Thyroid gland (tissue), 4 donors: ENCODE measurements around the gene ACCSL. TPM values are rescaled to one million over a fixed set of nuclear protein-coding genes. Genes with fewer than 3 reads are reported as not detected.

Source experiments
- DNase-seq, 2 donors: peaks; one replicate each; pipeline ENCODE4 v3.0.0-alpha.2; 2019
- H3K27ac ChIP-seq, 3 donors: fragments of 200-600 bp; sonication (generic); 1 replicate in 2 of 3; 2 replicates in 1 of 3; pipeline ENCODE4 v1.5.1; 2016 to 2019; ENCODE audit warnings: mild to moderate bottlenecking in 1 of 3, moderate library complexity in 1 of 3
- H3K27me3 ChIP-seq: fragments of 200-600 bp; sonication (generic); one replicate; pipeline ENCODE4 v1.5.1; 2019
- H3K36me3 ChIP-seq, 2 donors: fragments of 200-600 bp; sonication (generic); one replicate each; pipeline ENCODE4 v1.5.1; 2016 to 2019
- H3K4me1 ChIP-seq, 2 donors: fragments of 200-600 bp; sonication (generic); one replicate each; pipeline ENCODE4 v1.5.1; 2017 to 2019
- H3K4me3 ChIP-seq, 3 donors: fragments of 200-600 bp; sonication (generic); replicated peaks in 1 of 3; 1 replicate in 2 of 3; 2 replicates in 1 of 3; pipeline ENCODE4 v1.5.1; 2016; ENCODE audit warnings: mild to moderate bottlenecking in 1 of 3
- H3K9me3 ChIP-seq: fragments of 200-600 bp; sonication (generic); one replicate; pipeline ENCODE4 v1.5.1; 2017
- POLR2A ChIP-seq, 2 donors: fragments of 450-650 bp; IDR thresholded peaks; one replicate each; pipeline ENCODE4 v1.6.1; 2017; ENCODE audit warnings: antibody characterized with exemption in 2 of 2, mild to moderate bottlenecking in 2 of 2, moderate library complexity in 1 of 2
- WGBS, 2 donors: methylation state at CpG; one replicate each; pipeline ENCODE4 v1.1.5; 2017; 5-methylcytosine and 5-hydroxymethylcytosine counted together
- intact Hi-C: fragments of 100-400 bp; cut with DNase I; formaldehyde crosslinking; loops from one replicate; pipeline ENCODE4 v1.15.1; 2023
- total RNA-seq, 4 donors: library from RNA; depleted of rRNA; stranded (reverse); fragments of >200 nt; gene quantifications; one replicate each; pipeline ENCODE4 v1.2.3, GENCODE V29; 2016
- TF ChIP-seq, protein P1 (sequence below), 6 experiments: fragments of 200-600 bp in 3 of 6; fragments of 450-650 bp in 3 of 6; sonication (generic) in 3 of 6; IDR thresholded peaks; one replicate each; pipeline ENCODE4 v1.5.1; 2016 to 2019; ENCODE audit warnings: antibody characterized with exemption in 6 of 6, mild to moderate bottlenecking in 2 of 6, inconsistent platforms in 1 of 6, moderate library complexity in 1 of 6

ACCSL gene
- total RNA-seq, 4 donors from 2014 or later, result not detected

DNA sequence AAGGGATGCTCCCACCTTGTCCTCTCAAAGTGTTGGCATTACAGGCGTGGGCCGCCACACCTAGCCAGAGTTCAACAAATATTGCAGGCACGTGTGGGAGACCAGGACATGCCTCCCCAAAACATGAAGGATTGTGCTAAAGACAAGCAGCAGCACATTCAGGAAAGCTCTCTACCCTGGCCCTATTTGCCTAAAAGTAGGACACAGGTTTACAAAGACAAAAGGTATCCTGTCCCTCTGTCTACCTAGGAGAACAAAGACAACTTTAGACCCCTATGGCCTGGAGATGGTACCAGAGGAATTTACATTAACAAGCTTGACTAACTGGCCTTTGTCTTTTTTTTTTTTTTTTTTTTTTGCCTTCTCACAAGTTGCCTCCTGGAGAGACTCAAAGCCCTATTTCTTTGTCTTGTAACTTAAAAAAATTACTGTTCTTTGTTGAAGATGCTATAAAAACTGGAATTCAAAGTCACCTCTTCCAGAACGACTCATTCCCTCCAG, 17.4 kb downstream of the ACCSL start:
- WGBS, 2 donors, result 79 to 82% methylated on average over 4 of the region's 4 CpGs
- no peak for DNase-seq
- H3K4me3 ChIP-seq, result no peak overlapping the region
- intact Hi-C loops, result no loop called here
- no peaks in the 10 kb centered on the region for H3K9me3 ChIP-seq
- no peaks in the 10 kb centered on the region for H3K27me3 ChIP-seq
- H3K4me1 ChIP-seq, result no peaks in the 10 kb centered on the region
- TF ChIP-seq, protein P1, sequence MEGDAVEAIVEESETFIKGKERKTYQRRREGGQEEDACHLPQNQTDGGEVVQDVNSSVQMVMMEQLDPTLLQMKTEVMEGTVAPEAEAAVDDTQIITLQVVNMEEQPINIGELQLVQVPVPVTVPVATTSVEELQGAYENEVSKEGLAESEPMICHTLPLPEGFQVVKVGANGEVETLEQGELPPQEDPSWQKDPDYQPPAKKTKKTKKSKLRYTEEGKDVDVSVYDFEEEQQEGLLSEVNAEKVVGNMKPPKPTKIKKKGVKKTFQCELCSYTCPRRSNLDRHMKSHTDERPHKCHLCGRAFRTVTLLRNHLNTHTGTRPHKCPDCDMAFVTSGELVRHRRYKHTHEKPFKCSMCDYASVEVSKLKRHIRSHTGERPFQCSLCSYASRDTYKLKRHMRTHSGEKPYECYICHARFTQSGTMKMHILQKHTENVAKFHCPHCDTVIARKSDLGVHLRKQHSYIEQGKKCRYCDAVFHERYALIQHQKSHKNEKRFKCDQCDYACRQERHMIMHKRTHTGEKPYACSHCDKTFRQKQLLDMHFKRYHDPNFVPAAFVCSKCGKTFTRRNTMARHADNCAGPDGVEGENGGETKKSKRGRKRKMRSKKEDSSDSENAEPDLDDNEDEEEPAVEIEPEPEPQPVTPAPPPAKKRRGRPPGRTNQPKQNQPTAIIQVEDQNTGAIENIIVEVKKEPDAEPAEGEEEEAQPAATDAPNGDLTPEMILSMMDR (IDR thresholded peaks at IDR 0.05), result no peak
- no peak for TF ChIP-seq POLR2A (IDR thresholded peaks at IDR 0.05)
- no peaks in the 10 kb centered on the region for H3K36me3 ChIP-seq
- H3K27ac ChIP-seq, result peak overlapping the region in 1 of 3 donors; percentile 85

DNA sequence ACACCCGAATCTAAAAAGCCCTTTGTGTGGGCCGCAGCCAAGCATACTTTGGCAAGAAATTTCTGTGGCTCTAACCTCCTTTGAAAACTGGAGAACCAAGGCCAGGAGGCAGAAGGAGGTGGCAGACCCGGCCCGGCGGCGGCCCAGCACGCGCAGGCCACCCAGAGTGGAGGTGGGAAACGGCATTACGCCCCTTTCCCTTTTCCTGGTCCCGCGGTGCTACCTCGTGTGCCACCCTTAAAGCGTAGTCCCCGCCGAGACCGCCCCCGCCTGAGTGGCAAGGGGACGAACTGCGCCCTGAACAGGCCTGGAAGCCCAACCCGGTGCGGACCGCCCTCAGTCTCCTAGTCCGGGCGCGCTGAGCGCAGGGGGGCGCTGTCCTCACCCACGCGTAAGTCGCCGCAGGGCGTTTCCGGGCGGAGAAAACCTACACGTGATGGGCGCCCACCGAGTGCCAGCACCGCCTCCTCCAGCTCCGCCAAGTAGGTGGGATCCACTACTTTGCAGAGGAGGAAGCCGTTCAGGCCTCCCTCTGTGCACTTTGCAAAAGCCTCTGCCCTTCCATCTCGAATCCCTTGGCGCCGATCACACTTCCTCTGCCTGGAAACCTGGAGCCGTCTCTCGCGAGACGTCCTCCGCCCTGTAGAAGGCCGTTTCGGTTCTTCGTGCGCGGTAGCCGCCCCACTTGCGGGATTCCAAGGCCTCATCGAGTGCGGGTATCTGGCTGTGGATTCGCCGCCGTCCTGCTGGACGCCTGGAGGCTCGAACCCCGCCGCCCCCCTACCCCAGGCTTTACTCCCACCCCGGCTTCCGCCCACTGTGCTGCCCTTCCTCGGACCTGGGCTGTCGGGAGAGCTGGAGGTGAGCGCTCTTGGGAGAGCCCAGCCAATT, 18.3 kb downstream of the ACCSL start, which contains the start of gene ACCS:
TSS of gene ACCS (plus strand) at position 430 of the 891 bp plus-strand sequence. CDS start 1,358 bp downstream, outside the sequence.
- peak within 1 kb of the TSS; percentile 64 to 89 (median 66) for H3K4me3 ChIP-seq
- intact Hi-C loops, result no loop called here
- peak; percentile 96 to 98 for DNase-seq
- no peaks in the 10 kb centered on the region for H3K9me3 ChIP-seq
- H3K27ac ChIP-seq, result peak within 1 kb of the TSS; percentile 77 to 85 (median 85)
- H3K36me3 ChIP-seq, result no peaks in the 10 kb centered on the region
- WGBS, 2 donors, result 1% methylated on average over 25 to 41 of the region's 70 CpGs
- TF ChIP-seq, protein P1 (IDR thresholded peaks at IDR 0.05), result peak; percentile 61 to 84 (median 78)
- peak; percentile 13 to 71 for TF ChIP-seq POLR2A (IDR thresholded peaks at IDR 0.05)
- H3K27me3 ChIP-seq, result no peaks in the 10 kb centered on the region
- no peaks in the 10 kb centered on the region for H3K4me1 ChIP-seq

DNA sequence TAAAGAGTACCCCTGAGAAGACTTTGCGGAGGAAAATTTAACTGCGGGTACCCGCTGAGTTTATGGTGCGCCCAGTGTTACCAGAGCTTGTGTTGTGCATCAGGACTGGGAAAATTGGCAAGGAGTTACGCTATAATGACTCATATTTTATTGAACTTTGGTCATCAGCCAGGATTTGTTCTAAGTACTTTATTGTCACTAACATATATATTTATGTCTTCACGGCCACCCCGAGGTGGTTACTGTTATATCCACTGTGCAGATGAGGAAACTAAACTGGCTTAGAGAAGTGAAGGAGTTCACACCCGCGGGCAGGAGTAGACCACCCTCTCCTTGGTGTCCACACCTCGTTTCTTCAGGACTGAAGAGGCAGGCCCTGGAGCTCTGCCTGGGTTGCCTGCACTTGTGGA, 19.0 kb downstream of the ACCSL start:
- no peaks in the 10 kb centered on the region for H3K4me1 ChIP-seq
- peak overlapping the region; percentile 77 to 85 (median 85) for H3K27ac ChIP-seq
- no peaks in the 10 kb centered on the region for H3K36me3 ChIP-seq
- DNase-seq, result peak in 1 of 2 donors; percentile 5
- TF ChIP-seq POLR2A (IDR thresholded peaks at IDR 0.05), result no peak
- H3K4me3 ChIP-seq, result peak overlapping the region; percentile 64 to 89 (median 66)
- no peaks in the 10 kb centered on the region for H3K9me3 ChIP-seq
- WGBS, 2 donors, result 38 to 44% methylated on average over 10 of the region's 10 CpGs
- H3K27me3 ChIP-seq, result no peaks in the 10 kb centered on the region
- intact Hi-C loops, result no loop called here

DNA sequence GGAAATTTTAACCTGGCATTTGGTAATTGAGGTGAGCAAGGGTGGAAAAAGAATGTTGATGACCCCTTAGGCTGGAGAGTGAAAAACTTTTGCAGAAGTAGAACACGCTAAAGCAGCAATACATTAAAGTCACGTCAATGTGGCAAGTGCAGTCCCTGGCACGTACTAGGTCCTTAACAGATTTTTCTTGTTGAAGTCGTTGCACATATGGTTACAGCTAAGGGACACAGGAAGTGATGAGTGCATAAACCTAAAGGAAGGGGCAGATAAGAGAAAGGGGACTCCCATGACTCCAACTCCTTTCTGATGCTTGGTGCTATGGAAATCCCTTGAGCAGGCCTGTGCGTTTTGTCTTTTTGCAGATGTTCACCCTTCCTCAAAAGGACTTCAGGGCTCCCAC, 19.5 kb downstream of the ACCSL start:
- no peaks in the 10 kb centered on the region for H3K9me3 ChIP-seq
- intact Hi-C loops, result no loop called here
- TF ChIP-seq POLR2A (IDR thresholded peaks at IDR 0.05), result no peak
- TF ChIP-seq, protein P1 (IDR thresholded peaks at IDR 0.05), result no peak
- 75 to 76% methylated on average over 5 of the region's 5 CpGs for WGBS, 2 donors
- no peak for DNase-seq
- no peak overlapping the region for H3K27ac ChIP-seq
- no peaks in the 10 kb centered on the region for H3K36me3 ChIP-seq
- no peaks in the 10 kb centered on the region for H3K27me3 ChIP-seq
- no peaks in the 10 kb centered on the region for H3K4me1 ChIP-seq
- no peak overlapping the region for H3K4me3 ChIP-seq

DNA sequence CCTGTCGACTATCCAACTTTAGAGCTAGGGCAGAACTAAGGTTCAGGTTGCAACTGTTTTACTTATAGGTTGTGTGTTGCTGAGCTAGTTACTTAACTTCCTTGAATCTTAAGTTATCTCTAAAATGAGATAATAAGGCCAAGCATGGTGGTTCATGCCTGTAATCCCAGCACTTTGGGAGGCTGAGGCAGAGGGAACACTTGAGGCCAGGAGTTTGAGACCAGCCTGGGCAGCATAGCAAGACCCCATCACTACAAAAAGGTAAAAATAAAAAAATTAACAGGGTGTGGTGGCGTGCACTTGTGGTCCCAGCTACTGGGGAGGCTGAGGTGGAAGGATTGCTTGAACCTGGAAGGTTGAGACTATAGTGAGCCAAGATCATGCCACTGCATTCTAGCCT, 20.4 kb downstream of the ACCSL start:
- WGBS, 2 donors, result 96% methylated on average over 2 of the region's 2 CpGs
- no peaks in the 10 kb centered on the region for H3K36me3 ChIP-seq
- H3K27ac ChIP-seq, result no peak overlapping the region
- intact Hi-C loops, result no loop called here
- TF ChIP-seq, protein P1 (IDR thresholded peaks at IDR 0.05), result no peak
- no peak for TF ChIP-seq POLR2A (IDR thresholded peaks at IDR 0.05)
- DNase-seq, result no peak
- H3K9me3 ChIP-seq, result no peaks in the 10 kb centered on the region
- H3K4me3 ChIP-seq, result no peak overlapping the region
- no peaks in the 10 kb centered on the region for H3K27me3 ChIP-seq
- no peaks in the 10 kb centered on the region for H3K4me1 ChIP-seq
